H1 (cell line): ENCODE data around the gene CTIF. TPM values are rescaled to one million over a fixed set of nuclear protein-coding genes. Genes with fewer than 3 reads are reported as not detected.

Experiments
- CTCF ChIA-PET: fragments of 300-600 bp; sonication (Branson Sonifier 250); formaldehyde crosslinking; loops from one replicate; lab custom pipeline; 2021; ENCODE audit not compliant: partially characterized antibody; lab: Charles Lee
- POLR2A ChIA-PET: fragments of 300-600 bp; sonication (Branson Sonifier 250); formaldehyde crosslinking; loops from one replicate; lab custom pipeline; 2021; ENCODE audit warnings: inconsistent platforms; ENCODE audit not compliant: partially characterized antibody; lab: Charles Lee
- DNase-seq, 2 experiments: peaks; one replicate each; pipeline versions ENCODE4 v3.0.0 to v3.0.0-alpha.2; 2010 to 2022; ENCODE audit warnings: low spot score in 2 of 2, low read depth in 1 of 2, mixed read lengths in 1 of 2
- FAIRE-seq: peaks from 2 replicates; lab custom pipeline; 2011; peaks lifted over from hg19 to GRCh38; lab: Jason Lieb, UNC
- H2AFZ ChIP-seq: 2 replicates; pipeline ENCODE4 v1.8.1; 2012; ENCODE audit warnings: low read length, inconsistent platforms
- H2AK5ac ChIP-seq: 2 replicates; pipeline ENCODE4 v1.6.1; 2013; ENCODE audit warnings: low read depth, low read length
- H2BK120ac ChIP-seq: replicated peaks from 2 replicates; pipeline ENCODE3; 2013; ENCODE audit warnings: low read depth, low read length, inconsistent platforms
- H2BK12ac ChIP-seq: 2 replicates; pipeline ENCODE4 v1.6.1; 2013; ENCODE audit warnings: low read depth, low read length
- H2BK15ac ChIP-seq: 2 replicates; pipeline ENCODE4 v1.6.1; 2013; ENCODE audit warnings: low read length
- H2BK20ac ChIP-seq: 2 replicates; pipeline ENCODE4 v1.6.1; 2013; ENCODE audit warnings: low read length
- H2BK5ac ChIP-seq: 2 replicates; pipeline ENCODE4 v1.6.1; 2013; ENCODE audit warnings: low read depth, low read length
- H3K14ac ChIP-seq: 2 replicates; pipeline ENCODE4 v1.6.1; 2013; ENCODE audit warnings: inconsistent platforms; ENCODE audit not compliant: insufficient read length
- H3K18ac ChIP-seq: 2 replicates; pipeline ENCODE4 v1.6.1; 2013; ENCODE audit warnings: low read length; ENCODE audit errors: extremely low read depth
- H3K23ac ChIP-seq: 2 replicates; pipeline ENCODE4 v1.6.1; 2013; ENCODE audit warnings: inconsistent platforms; ENCODE audit not compliant: insufficient read length
- H3K23me2 ChIP-seq: 2 replicates; pipeline ENCODE4 v1.6.1; 2013; ENCODE audit warnings: low read depth, low read length
- H3K27ac ChIP-seq: 2 replicates; pipeline ENCODE4 v1.6.1; 2011; ENCODE audit warnings: low read depth, low read length, inconsistent platforms
- H3K27me3 ChIP-seq, 4 experiments: replicated peaks in 1 of 4; 1 replicate in 1 of 4; 2 replicates in 3 of 4; pipeline versions ENCODE4 v1.6.1 to v1.8.1; 2011 to 2013; ENCODE audit warnings: low read length in 3 of 4, mild to moderate bottlenecking in 3 of 4, inconsistent platforms in 2 of 4, mixed read lengths in 2 of 4, moderate library complexity in 1 of 4; ENCODE audit not compliant: control insufficient read depth in 3 of 4, insufficient read depth in 3 of 4; ENCODE audit errors: extremely low read depth in 1 of 4
- H3K36me3 ChIP-seq, 4 experiments: 2 replicates each; pipeline versions ENCODE4 v1.6.1 to v1.8.1; 2011 to 2013; ENCODE audit warnings: mild to moderate bottlenecking in 4 of 4, low read length in 3 of 4, moderate library complexity in 2 of 4, control low read depth in 1 of 4, inconsistent platforms in 1 of 4; ENCODE audit not compliant: insufficient read depth in 4 of 4, control insufficient read depth in 2 of 4
- H3K4ac ChIP-seq: replicated peaks from 2 replicates; pipeline ENCODE3; 2013; ENCODE audit warnings: low read length, low read depth, mixed read lengths, inconsistent platforms; ENCODE audit not compliant: insufficient read length
- H3K4me1 ChIP-seq, 4 experiments: replicated peaks in 1 of 4; 1 replicate in 1 of 4; 2 replicates in 3 of 4; pipeline versions ENCODE4 v1.6.1 to v1.8.1; 2011 to 2013; ENCODE audit warnings: low read length in 3 of 4, inconsistent platforms in 2 of 4, mixed read lengths in 1 of 4; ENCODE audit not compliant: insufficient read depth in 4 of 4, control insufficient read depth in 3 of 4
- H3K4me2 ChIP-seq, 2 experiments: 2 replicates each; pipeline versions ENCODE4 v1.6.1 to v1.8.1; 2011 to 2013; ENCODE audit warnings: low read depth in 2 of 2, low read length in 2 of 2, control low read depth in 1 of 2, inconsistent platforms in 1 of 2, mild to moderate bottlenecking in 1 of 2; ENCODE audit not compliant: insufficient read depth in 1 of 2
- H3K4me3 ChIP-seq, 4 experiments: fragments of 200-600, 300-600 bp in 1 of 4; sonication (generic), shearing (Covaris generic), sonication (Bioruptor Twin) in 1 of 4; 2 replicates each; pipeline versions ENCODE4 v1.5.1 to v1.8.1; 2011 to 2016; ENCODE audit warnings: low read length in 4 of 4, low read depth in 3 of 4, control low read depth in 2 of 4, inconsistent platforms in 2 of 4, mild to moderate bottlenecking in 2 of 4, mixed read lengths in 1 of 4, moderate library complexity in 1 of 4; ENCODE audit not compliant: insufficient read depth in 2 of 4; ENCODE audit errors: extremely low read depth in 1 of 4
- H3K56ac ChIP-seq: replicated peaks from 2 replicates; pipeline ENCODE3; 2013; ENCODE audit warnings: low read depth, mild to moderate bottlenecking, mixed read lengths, low read length, inconsistent platforms; ENCODE audit not compliant: insufficient read length
- H3K79me1 ChIP-seq: 2 replicates; pipeline ENCODE4 v1.6.1; 2013; ENCODE audit warnings: low read depth, low read length, control low read depth
- H3K79me2 ChIP-seq, 2 experiments: 2 replicates each; pipeline versions ENCODE4 v1.6.1 to v1.8.1; 2012 to 2013; ENCODE audit warnings: low read length in 2 of 2, mild to moderate bottlenecking in 2 of 2, inconsistent platforms in 1 of 2; ENCODE audit not compliant: insufficient read depth in 2 of 2, control insufficient read depth in 1 of 2
- H3K9ac ChIP-seq, 4 experiments: replicated peaks in 1 of 4; 1 replicate in 1 of 4; 2 replicates in 3 of 4; pipeline versions ENCODE4 v1.6.1 to v1.8.1; 2011 to 2013; ENCODE audit warnings: low read depth in 3 of 4, low read length in 3 of 4, control low read depth in 2 of 4, mild to moderate bottlenecking in 2 of 4, moderate library complexity in 2 of 4, inconsistent platforms in 1 of 4; ENCODE audit errors: extremely low read depth in 1 of 4
- H3K9me3 ChIP-seq, 2 experiments: 2 replicates each; pipeline versions ENCODE4 v1.6.1 to v1.8.1; 2012 to 2013; ENCODE audit warnings: mild to moderate bottlenecking in 2 of 2, moderate library complexity in 2 of 2, control low read depth in 1 of 2, inconsistent platforms in 1 of 2, low read depth in 1 of 2, low read length in 1 of 2, mixed read lengths in 1 of 2; ENCODE audit not compliant: insufficient read depth in 2 of 2
- H4K20me1 ChIP-seq, 2 experiments: replicated peaks in 1 of 2; 2 replicates each; pipeline versions ENCODE3 to v1.8.1; 2011 to 2013; ENCODE audit warnings: inconsistent platforms in 2 of 2, low read length in 2 of 2, mild to moderate bottlenecking in 1 of 2; ENCODE audit not compliant: insufficient read depth in 2 of 2, control insufficient read depth in 1 of 2
- H4K5ac ChIP-seq: 2 replicates; pipeline ENCODE4 v1.6.1; 2013; ENCODE audit warnings: low read length, low read depth, mixed read lengths, inconsistent platforms; ENCODE audit not compliant: insufficient read length
- H4K8ac ChIP-seq: 2 replicates; pipeline ENCODE4 v1.8.0; 2013; ENCODE audit warnings: mild to moderate bottlenecking, moderate library complexity, low read length, inconsistent platforms; ENCODE audit not compliant: insufficient read depth; ENCODE audit errors: extremely low read depth
- H4K91ac ChIP-seq: replicated peaks from 2 replicates; pipeline ENCODE3; 2013; ENCODE audit warnings: low read length, mixed read lengths, inconsistent platforms; ENCODE audit not compliant: insufficient read length
- CREB1 ChIP-seq: IDR thresholded peaks from 2 replicates; pipeline ENCODE4 v1.6.1; 2012; ENCODE audit warnings: inconsistent platforms
- CTBP2 ChIP-seq: IDR thresholded peaks from 2 replicates; pipeline ENCODE4 v1.7.0; 2011; ENCODE audit warnings: borderline replicate concordance, mild to moderate bottlenecking, moderate library complexity, mixed read lengths, low read length; ENCODE audit not compliant: insufficient read depth, insufficient read length
- FOSL1 ChIP-seq: IDR thresholded peaks from 2 replicates; pipeline ENCODE4 v1.6.1; 2011; ENCODE audit warnings: mild to moderate bottlenecking, low read depth, low read length, moderate library complexity; ENCODE audit not compliant: insufficient read depth
- KDM4A ChIP-seq: IDR thresholded peaks from one replicate; pipeline ENCODE4 v1.7.1; 2012; ENCODE audit warnings: low read depth, mild to moderate bottlenecking, moderate library complexity, low read length, inconsistent platforms; ENCODE audit not compliant: severe bottlenecking
- RBBP5 ChIP-seq: IDR thresholded peaks from 2 replicates; pipeline ENCODE4 v1.7.1; 2012; ENCODE audit warnings: low read depth, mild to moderate bottlenecking, inconsistent platforms, low read length, moderate library complexity, borderline replicate concordance
- SP2 ChIP-seq: IDR thresholded peaks from 2 replicates; pipeline ENCODE4 v1.6.1; 2012; ENCODE audit warnings: mild to moderate bottlenecking, low read length, inconsistent platforms
- WGBS, 2 experiments: shearing (Covaris generic) in 1 of 2; methylation state at CpG; one replicate each; pipeline versions ENCODE4 v1.1.6 to v1.1.7; 2013 to 2015; ENCODE audit warnings: low lambda C conversion rate in 2 of 2, mixed read lengths in 2 of 2, inconsistent platforms in 1 of 2, low coverage in 1 of 2, missing lambda C conversion rate in 1 of 2; ENCODE audit not compliant: insufficient replicate concordance in 2 of 2, insufficient coverage in 1 of 2, insufficient read length in 1 of 2; ENCODE audit errors: extremely low coverage in 1 of 2, missing lambda C conversion rate in 1 of 2; 5-methylcytosine and 5-hydroxymethylcytosine counted together
- polyA plus RNA-seq, 7 experiments: library from polyadenylated mRNA; depleted of rRNA in 3 of 7; stranded (reverse) in 5 of 7; unstranded in 2 of 7; fragments of >200 nt in 5 of 7; fragments of 200-250 nt in 2 of 7; gene quantifications; 1 replicate in 5 of 7; 2 replicates in 1 of 7; 4 replicates in 1 of 7; pipeline versions ENCODE4 v1.2.1 to v1.2.3, GENCODE V29; 2011 to 2013; ENCODE audit warnings: missing spikeins in 2 of 7, mixed read lengths in 2 of 7
- total RNA-seq: library from RNA; stranded (reverse); fragmentation: NEBNext Ultra II Directional; extraction: Animal tissue kit (Norgen Biotek cat#: 25700); gene quantifications from 2 replicates; pipeline ENCODE4 v1.2.1, GENCODE V29; 2021
- TF ChIP-seq, protein P1 (sequence below): IDR thresholded peaks from 2 replicates; pipeline ENCODE4 v1.6.1; 2011; ENCODE audit warnings: low read depth, mild to moderate bottlenecking, low read length; ENCODE audit not compliant: insufficient read depth
- TF ChIP-seq, protein P2 (sequence below): IDR thresholded peaks from 2 replicates; pipeline ENCODE4 v1.6.1; 2011; ENCODE audit warnings: low read length, improper control_type of control experiment
- TF ChIP-seq, protein P3 (sequence below), 3 experiments: IDR thresholded peaks; 1 replicate in 2 of 3; 2 replicates in 1 of 3; pipeline versions ENCODE4 v1.5.1 to v1.6.1; 2011; ENCODE audit warnings: low read length in 3 of 3, mild to moderate bottlenecking in 3 of 3, inconsistent platforms in 2 of 3, low read depth in 1 of 3, moderate library complexity in 1 of 3; ENCODE audit not compliant: insufficient read depth in 1 of 3; ENCODE audit errors: control extremely low read depth in 1 of 3

Gene CTIF
- total and polyA plus RNA-seq, 2 of the 8 experiments (the other 6 are each of a cell fraction or from before 2014, with no cell fraction given): 9.0 to 17.8 TPM

DNA sequence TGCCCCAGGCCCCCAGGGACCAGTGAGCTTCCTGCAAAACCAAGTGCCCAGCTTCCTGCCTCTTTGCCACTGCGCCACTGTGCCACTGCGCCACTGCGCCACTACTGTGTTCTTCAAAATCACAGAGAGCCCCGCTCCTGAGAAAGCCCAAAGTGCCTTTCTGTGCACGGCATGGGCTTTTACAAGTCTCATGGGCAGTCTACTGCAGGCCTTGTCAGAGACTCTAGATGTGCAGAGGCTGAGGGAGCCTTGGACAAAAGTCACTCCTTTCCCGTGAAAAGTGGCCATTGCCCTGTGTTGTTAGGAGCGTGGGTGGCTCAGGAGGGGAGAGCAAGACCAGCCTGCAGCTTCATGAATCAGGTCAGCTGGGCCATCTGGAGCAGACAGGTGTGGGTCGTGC, 231.4 kb downstream of the CTIF start:
- no peak overlapping the region for H2BK20ac ChIP-seq
- H3K56ac ChIP-seq: no peak overlapping the region
- H2BK15ac ChIP-seq: no peak overlapping the region
- WGBS, 2 experiments: 97% methylated on average over 8 of the region's 8 CpGs; no CpG with 5 or more reads in 1 of the 2 experiments
- no peak overlapping the region for H3K18ac ChIP-seq
- no peak overlapping the region for H3K27ac ChIP-seq
- H3K9me3 ChIP-seq: no peaks in the 10 kb centered on the region
- ChIA-PET CTCF (interaction anchor here (1.1 to 3.2 kb wide), 7 partner anchors 9 to 408 kb away, joined by 3 to 11 read pairs (median 4); no protein-coding TSS in a partner anchor), POLR2A (no interaction called here)
- no peak overlapping the region; the same call in 1 of the 2 replicates for H4K8ac ChIP-seq
- H3K4me3 ChIP-seq: no peak overlapping the region
- peaks cover 0 to 2% of the 10 kb centered on the region in 2 experiments for H4K20me1 ChIP-seq
- no peak for FAIRE-seq
- H3K36me3 ChIP-seq: no peaks in the 10 kb centered on the region; a peak in 2 of 8 replicates
- H3K4me1 ChIP-seq: peaks cover 0 to 3% (median 1%) of the 10 kb centered on the region in 4 experiments; a peak in 2 of 7 replicates
- peaks cover 1% of the 10 kb centered on the region; the same call in 1 of the 2 replicates for H3K23me2 ChIP-seq
- no peaks in the 10 kb centered on the region for H3K79me2 ChIP-seq
- H2BK5ac ChIP-seq: no peak overlapping the region
- no peak overlapping the region for H3K4ac ChIP-seq
- H3K23ac ChIP-seq: no peak overlapping the region
- no peak overlapping the region for H3K9ac ChIP-seq
- DNase-seq: no peak
- no peak overlapping the region for H4K5ac ChIP-seq
- H2AFZ ChIP-seq: no peak overlapping the region
- no peak overlapping the region for H2BK120ac ChIP-seq
- no peak overlapping the region for H2AK5ac ChIP-seq
- no peaks in the 10 kb centered on the region for H3K79me1 ChIP-seq
- no peak overlapping the region for H3K14ac ChIP-seq
- H4K91ac ChIP-seq: no peak overlapping the region
- H3K4me2 ChIP-seq: no peak overlapping the region
- H3K27me3 ChIP-seq: no peaks in the 10 kb centered on the region
- H2BK12ac ChIP-seq: 0 out of 2 replicates have a peak overlapping the region, but pooled peaks have one; percentile 7
- TF ChIP-seq, protein P1, sequence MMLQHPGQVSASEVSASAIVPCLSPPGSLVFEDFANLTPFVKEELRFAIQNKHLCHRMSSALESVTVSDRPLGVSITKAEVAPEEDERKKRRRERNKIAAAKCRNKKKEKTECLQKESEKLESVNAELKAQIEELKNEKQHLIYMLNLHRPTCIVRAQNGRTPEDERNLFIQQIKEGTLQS: no peak
- TF ChIP-seq CREB1 (no peak), RBBP5 (no peak), FOSL1 (no peak), CTBP2 (no peak), KDM4A (no peak), SP2 (no peak)
- TF ChIP-seq, protein P2, sequence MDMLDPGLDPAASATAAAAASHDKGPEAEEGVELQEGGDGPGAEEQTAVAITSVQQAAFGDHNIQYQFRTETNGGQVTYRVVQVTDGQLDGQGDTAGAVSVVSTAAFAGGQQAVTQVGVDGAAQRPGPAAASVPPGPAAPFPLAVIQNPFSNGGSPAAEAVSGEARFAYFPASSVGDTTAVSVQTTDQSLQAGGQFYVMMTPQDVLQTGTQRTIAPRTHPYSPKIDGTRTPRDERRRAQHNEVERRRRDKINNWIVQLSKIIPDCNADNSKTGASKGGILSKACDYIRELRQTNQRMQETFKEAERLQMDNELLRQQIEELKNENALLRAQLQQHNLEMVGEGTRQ: no peak
- TF ChIP-seq, protein P3, sequence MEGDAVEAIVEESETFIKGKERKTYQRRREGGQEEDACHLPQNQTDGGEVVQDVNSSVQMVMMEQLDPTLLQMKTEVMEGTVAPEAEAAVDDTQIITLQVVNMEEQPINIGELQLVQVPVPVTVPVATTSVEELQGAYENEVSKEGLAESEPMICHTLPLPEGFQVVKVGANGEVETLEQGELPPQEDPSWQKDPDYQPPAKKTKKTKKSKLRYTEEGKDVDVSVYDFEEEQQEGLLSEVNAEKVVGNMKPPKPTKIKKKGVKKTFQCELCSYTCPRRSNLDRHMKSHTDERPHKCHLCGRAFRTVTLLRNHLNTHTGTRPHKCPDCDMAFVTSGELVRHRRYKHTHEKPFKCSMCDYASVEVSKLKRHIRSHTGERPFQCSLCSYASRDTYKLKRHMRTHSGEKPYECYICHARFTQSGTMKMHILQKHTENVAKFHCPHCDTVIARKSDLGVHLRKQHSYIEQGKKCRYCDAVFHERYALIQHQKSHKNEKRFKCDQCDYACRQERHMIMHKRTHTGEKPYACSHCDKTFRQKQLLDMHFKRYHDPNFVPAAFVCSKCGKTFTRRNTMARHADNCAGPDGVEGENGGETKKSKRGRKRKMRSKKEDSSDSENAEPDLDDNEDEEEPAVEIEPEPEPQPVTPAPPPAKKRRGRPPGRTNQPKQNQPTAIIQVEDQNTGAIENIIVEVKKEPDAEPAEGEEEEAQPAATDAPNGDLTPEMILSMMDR (IDR thresholded peaks at IDR 0.05; ENCODE audit: control extremely low read depth in 1 of 3, insufficient read depth in 1 of 3, low read depth in 1 of 3, low read length in 3 of 3): no peak
